MM.1S (cell line): ENCODE data around the gene ENDOV.

Experiments used
- DNase-seq: peaks from one replicate; pipeline ENCODE4 v3.0.0-alpha.2; 2015
- H2AFZ ChIP-seq: fragments of 300-600 bp; sonication (generic); 2 replicates; pipeline ENCODE4 v1.6.0; 2016; ENCODE audit warnings: antibody characterized with exemption, low read length
- H3F3A ChIP-seq: fragments of 300-600 bp; sonication (generic); 2 replicates; pipeline ENCODE4 v1.6.1; 2016; ENCODE audit warnings: mild to moderate bottlenecking, antibody characterized with exemption, low read length, moderate library complexity, mixed read lengths; ENCODE audit not compliant: insufficient read depth
- H3K27ac ChIP-seq: fragments of 300-600 bp; sonication (generic); 2 replicates; pipeline ENCODE4 v1.5.1; 2016; ENCODE audit warnings: mild to moderate bottlenecking, low read length
- H3K27me3 ChIP-seq: fragments of 300-600 bp; sonication (generic); replicated peaks from 2 replicates; pipeline ENCODE4 v1.6.0; 2016; ENCODE audit warnings: low read length; ENCODE audit not compliant: insufficient read depth
- H3K36me3 ChIP-seq: fragments of 300-600 bp; sonication (generic); replicated peaks from 2 replicates; pipeline ENCODE4 v1.6.1; 2016; ENCODE audit warnings: mild to moderate bottlenecking, low read length, mixed read lengths; ENCODE audit not compliant: insufficient read depth
- H3K4me1 ChIP-seq: fragments of 300-600 bp; sonication (generic); 2 replicates; pipeline ENCODE4 v1.6.1; 2016; ENCODE audit warnings: low read length, mixed read lengths
- H3K4me2 ChIP-seq: fragments of 300-600 bp; sonication (generic); 2 replicates; pipeline ENCODE4 v1.6.0; 2016; ENCODE audit warnings: low read depth, low read length
- H3K4me3 ChIP-seq: fragments of 300-600 bp; sonication (generic); 2 replicates; pipeline ENCODE4 v1.5.1; 2016; ENCODE audit warnings: low read length, mixed read lengths
- H3K79me2 ChIP-seq: fragments of 300-600 bp; sonication (generic); 2 replicates; pipeline ENCODE4 v1.6.1; 2016; ENCODE audit warnings: mixed run types, low read length, mixed read lengths
- H3K9ac ChIP-seq: fragments of 300-600 bp; sonication (generic); 2 replicates; pipeline ENCODE4 v1.6.1; 2016; ENCODE audit warnings: low read length, mixed read lengths
- H3K9me2 ChIP-seq: fragments of 300-600 bp; sonication (generic); replicated peaks from 2 replicates; pipeline ENCODE4 v1.6.1; 2016; ENCODE audit warnings: mild to moderate bottlenecking, low read length, mixed read lengths; ENCODE audit not compliant: insufficient read depth
- H3K9me3 ChIP-seq: fragments of 300-600 bp; sonication (generic); replicated peaks from 2 replicates; pipeline ENCODE4 v1.6.1; 2016; ENCODE audit warnings: mild to moderate bottlenecking, low read length, mixed read lengths; ENCODE audit not compliant: insufficient read depth
- H4K20me1 ChIP-seq: fragments of 300-600 bp; sonication (generic); 2 replicates; pipeline ENCODE4 v1.6.1; 2016; ENCODE audit warnings: mild to moderate bottlenecking, low read length, moderate library complexity, mixed read lengths; ENCODE audit not compliant: insufficient read depth
- CTCF ChIP-seq: fragments of 300-600 bp; sonication (generic); IDR thresholded peaks from 2 replicates; pipeline ENCODE4 v1.5.1; 2016; ENCODE audit warnings: antibody characterized with exemption, low read length, mixed read lengths
- EZH2 ChIP-seq: fragments of 300-600 bp; sonication (generic); optimal IDR thresholded peaks from 2 replicates; pipeline ENCODE3; 2017; ENCODE audit warnings: low read depth, mild to moderate bottlenecking, antibody characterized with exemption, low read length, mixed read lengths
- EZH2phosphoT487 ChIP-seq: fragments of 300-600 bp; sonication (generic); IDR thresholded peaks from 2 replicates; pipeline ENCODE4 v1.6.1; 2018; ENCODE audit warnings: antibody characterized with exemption, low read length

Gene ENDOV

GRCh38 chr17:80453126-80453997, 38.4 kb downstream of the ENDOV start:
- Histone ChIP-seq H3K4me1 (peaks cover 16% of the 10 kb centered on the region), H3F3A (peaks cover 9% of the 10 kb centered on the region; the same call in 1 of the 2 replicates), H3K27ac (no peak overlapping the region), H3K9me2 (no peaks in the 10 kb centered on the region), H3K4me3 (no peak overlapping the region), H2AFZ (no peak overlapping the region), H3K27me3 (peaks cover 81% of the 10 kb centered on the region), H3K79me2 (no peaks in the 10 kb centered on the region), H4K20me1 (no peaks in the 10 kb centered on the region), H3K9me3 (no peaks in the 10 kb centered on the region), H3K4me2 (peak overlapping the region; percentile 98; the same call in 1 of the 2 replicates), H3K36me3 (no peaks in the 10 kb centered on the region), H3K9ac (no peak overlapping the region)
- no peak for TF ChIP-seq EZH2phosphoT487
- no peak for TF ChIP-seq EZH2
- TF ChIP-seq CTCF: no peak
- DNase-seq: no peak

GRCh38 chr17:80453998-80454556, 39.1 kb downstream of the ENDOV start:
- no peak for DNase-seq
- no peaks in the 10 kb centered on the region for H3K36me3 ChIP-seq
- peak overlapping the region; percentile 98 for H3K4me2 ChIP-seq
- no peak for TF ChIP-seq EZH2
- no peak for TF ChIP-seq CTCF
- TF ChIP-seq EZH2phosphoT487: no peak
- no peaks in the 10 kb centered on the region for H3K9me3 ChIP-seq
- H3F3A ChIP-seq: peaks cover 9% of the 10 kb centered on the region; the same call in 1 of the 2 replicates
- H3K4me1 ChIP-seq: peaks cover 16% of the 10 kb centered on the region
- no peaks in the 10 kb centered on the region for H4K20me1 ChIP-seq
- no peaks in the 10 kb centered on the region for H3K79me2 ChIP-seq
- peak overlapping the region; percentile 90 for H3K9ac ChIP-seq
- H2AFZ ChIP-seq: peak overlapping the region; percentile 96
- H3K9me2 ChIP-seq: no peaks in the 10 kb centered on the region
- peaks cover 81% of the 10 kb centered on the region for H3K27me3 ChIP-seq
- H3K4me3 ChIP-seq: peak overlapping the region; percentile 94
- H3K27ac ChIP-seq: peak overlapping the region; percentile 64; the same call in 1 of the 2 replicates

GRCh38 chr17:80454557-80455335, 39.8 kb downstream of the ENDOV start:
- Histone ChIP-seq H3K4me1 (peaks cover 16% of the 10 kb centered on the region), H3K9me2 (no peaks in the 10 kb centered on the region), H2AFZ (peak overlapping the region; percentile 96), H3K27me3 (peaks cover 81% of the 10 kb centered on the region), H3K4me2 (peak overlapping the region; percentile 99), H3K27ac (peak overlapping the region; percentile 64; the same call in 1 of the 2 replicates), H3K79me2 (no peaks in the 10 kb centered on the region), H3K9ac (peak overlapping the region; percentile 90), H3K4me3 (peak overlapping the region; percentile 94), H3K36me3 (no peaks in the 10 kb centered on the region), H3K9me3 (no peaks in the 10 kb centered on the region), H3F3A (peaks cover 9% of the 10 kb centered on the region; the same call in 1 of the 2 replicates), H4K20me1 (no peaks in the 10 kb centered on the region)
- DNase-seq: peak; percentile 96
- TF ChIP-seq CTCF (no peak), EZH2 (no peak), EZH2phosphoT487 (no peak)
